NCI-H187 (cell line): Measurements from ENCODE around the gene RYR3.

Source experiments
- DNase-seq, 2 experiments: peaks; one replicate each; lab custom pipeline; 2025; lab: John Stamatoyannopoulos, UW

Gene RYR3

GRCh38 chr15:33710748-33711147 is 400.0 kb downstream of the RYR3 start:
- DNase-seq, result no peak

GRCh38 chr15:33716025-33716424 is 405.3 kb downstream of the RYR3 start:
- no peak for DNase-seq

GRCh38 chr15:33720952-33721351 is 410.2 kb downstream of the RYR3 start:
- no peak for DNase-seq

- no peak for DNase-seq
Observed at GRCh38 chr15:33722005-33722672, 411.4 kb downstream of the RYR3 start.

GRCh38 chr15:33722673-33723015 is 411.9 kb downstream of the RYR3 start:
- no peak for DNase-seq

GRCh38 chr15:33724321-33725036 is 413.7 kb downstream of the RYR3 start:
- DNase-seq, result no peak

- DNase-seq, result no peak
Observed at GRCh38 chr15:33729653-33730052, 418.9 kb downstream of the RYR3 start.

- no peak for DNase-seq
Observed at GRCh38 chr15:33730815-33731214, 420.0 kb downstream of the RYR3 start.

- no peak for DNase-seq
Observed at GRCh38 chr15:33735143-33735542, 424.4 kb downstream of the RYR3 start.

GRCh38 chr15:33735637-33736247 is 425.0 kb downstream of the RYR3 start:
- no peak for DNase-seq

- peak in 1 of 2 experiments; percentile 12 for DNase-seq
Observed at GRCh38 chr15:33737687-33738601, 427.2 kb downstream of the RYR3 start.

GRCh38 chr15:33738941-33739664 is 428.3 kb downstream of the RYR3 start:
- no peak for DNase-seq

- DNase-seq, result no peak
Observed at GRCh38 chr15:33742306-33742705, 431.5 kb downstream of the RYR3 start.

GRCh38 chr15:33742800-33743199 is 432.0 kb downstream of the RYR3 start:
- no peak for DNase-seq

GRCh38 chr15:33746203-33746602 is 435.4 kb downstream of the RYR3 start:
- no peak for DNase-seq

- no peak for DNase-seq
Observed at GRCh38 chr15:33753012-33753411, 442.2 kb downstream of the RYR3 start.

GRCh38 chr15:33754242-33754641 is 443.5 kb downstream of the RYR3 start:
- DNase-seq, result no peak

GRCh38 chr15:33756961-33757360 is 446.2 kb downstream of the RYR3 start:
- DNase-seq, result no peak

GRCh38 chr15:33757516-33758232 is 446.9 kb downstream of the RYR3 start:
- no peak for DNase-seq

- no peak for DNase-seq
Observed at GRCh38 chr15:33766389-33766788, 455.6 kb downstream of the RYR3 start.

- DNase-seq, result peak in 1 of 2 experiments; percentile 4
Observed at GRCh38 chr15:33768670-33769190, 458.0 kb downstream of the RYR3 start.
